Astrocyte (in vitro differentiated cells and primary cell): Measurements from ENCODE around the gene FBXL7. TPM values are rescaled to one million over a fixed set of nuclear protein-coding genes. Genes with fewer than 3 reads are reported as not detected.

ENCODE experiments used
- DNase-seq: peaks from one replicate; pipeline ENCODE4 v3.0.0-alpha.2; 2010; ENCODE audit warnings: low read depth
- FAIRE-seq: peaks from 2 replicates; lab custom pipeline; 2011; peaks lifted over from hg19 to GRCh38; lab: Jason Lieb, UNC
- H2AFZ ChIP-seq: 2 replicates; pipeline ENCODE4 v1.6.0; 2012; ENCODE audit warnings: low read depth, low read length, inconsistent platforms
- H3K27ac ChIP-seq: 2 replicates; pipeline ENCODE4 v1.5.1; 2011; ENCODE audit warnings: low read depth, low read length, inconsistent platforms
- H3K27me3 ChIP-seq: 2 replicates; pipeline ENCODE4 v1.6.0; 2011; ENCODE audit warnings: low read length, inconsistent platforms; ENCODE audit not compliant: insufficient read depth
- H3K36me3 ChIP-seq: 2 replicates; pipeline ENCODE4 v1.5.1; 2011; ENCODE audit warnings: low read length, inconsistent platforms; ENCODE audit not compliant: insufficient read depth
- H3K4me1 ChIP-seq: 2 replicates; pipeline ENCODE4 v1.5.1; 2011; ENCODE audit warnings: low read length, inconsistent platforms; ENCODE audit not compliant: insufficient read depth
- H3K4me2 ChIP-seq: 2 replicates; pipeline ENCODE4 v1.6.0; 2012; ENCODE audit warnings: low read length, inconsistent platforms
- H3K4me3 ChIP-seq: 2 replicates; pipeline ENCODE4 v1.5.1; 2011; ENCODE audit warnings: low read depth, mild to moderate bottlenecking, low read length, inconsistent platforms; ENCODE audit not compliant: insufficient read depth
- H3K79me2 ChIP-seq: 2 replicates; pipeline ENCODE4 v1.6.0; 2012; ENCODE audit warnings: mild to moderate bottlenecking, low read length, inconsistent platforms; ENCODE audit not compliant: insufficient read depth
- H3K9ac ChIP-seq: 2 replicates; pipeline ENCODE4 v1.6.0; 2012; ENCODE audit warnings: mild to moderate bottlenecking, low read length, inconsistent platforms
- H3K9me3 ChIP-seq: 2 replicates; pipeline ENCODE4 v1.5.1; 2012; ENCODE audit warnings: low read depth, mild to moderate bottlenecking, low read length, inconsistent platforms; ENCODE audit not compliant: insufficient read depth
- H4K20me1 ChIP-seq: 2 replicates; pipeline ENCODE4 v1.6.0; 2012; ENCODE audit warnings: low read length, inconsistent platforms; ENCODE audit not compliant: insufficient read depth
- H3K27ac Mint-ChIP-seq: one replicate; pipeline ENCODE4 v1.8.0; 2021; ENCODE audit warnings: mild to moderate bottlenecking, mixed read lengths; ENCODE audit not compliant: unreplicated experiment
- H3K27me3 Mint-ChIP-seq: one replicate; pipeline ENCODE4 v1.8.0; 2021; ENCODE audit warnings: low read depth, mixed read lengths; ENCODE audit not compliant: unreplicated experiment
- H3K36me3 Mint-ChIP-seq: one replicate; pipeline ENCODE4 v1.8.0; 2021; ENCODE audit warnings: low read depth, mixed read lengths; ENCODE audit not compliant: unreplicated experiment
- H3K4me1 Mint-ChIP-seq: one replicate; pipeline ENCODE4 v1.8.0; 2021; ENCODE audit warnings: low read depth, mixed read lengths; ENCODE audit not compliant: unreplicated experiment
- H3K4me3 Mint-ChIP-seq: one replicate; pipeline ENCODE4 v1.8.0; 2021; ENCODE audit warnings: mild to moderate bottlenecking, moderate library complexity, mixed read lengths; ENCODE audit not compliant: unreplicated experiment
- H3K9me3 Mint-ChIP-seq: one replicate; pipeline ENCODE4 v1.8.0; 2021; ENCODE audit warnings: mild to moderate bottlenecking, mixed read lengths; ENCODE audit not compliant: unreplicated experiment
- EZH2 ChIP-seq: IDR thresholded peaks from 2 replicates; pipeline ENCODE4 v1.6.1; 2012; ENCODE audit warnings: mild to moderate bottlenecking, low read length, inconsistent platforms; ENCODE audit not compliant: insufficient read depth
- total RNA-seq: library from RNA; stranded (reverse); gene quantifications from 2 replicates; pipeline ENCODE4 v1.2.1, GENCODE V29; 2021
- TF ChIP-seq, protein P1 (sequence below): IDR thresholded peaks from 2 replicates; pipeline ENCODE4 v1.5.1; 2011; ENCODE audit warnings: low read depth, mild to moderate bottlenecking, inconsistent platforms, low read length, moderate library complexity; ENCODE audit not compliant: insufficient read depth

Gene FBXL7
- total RNA-seq, 1 donor from 2014 or later, result 21.0 TPM

DNA sequence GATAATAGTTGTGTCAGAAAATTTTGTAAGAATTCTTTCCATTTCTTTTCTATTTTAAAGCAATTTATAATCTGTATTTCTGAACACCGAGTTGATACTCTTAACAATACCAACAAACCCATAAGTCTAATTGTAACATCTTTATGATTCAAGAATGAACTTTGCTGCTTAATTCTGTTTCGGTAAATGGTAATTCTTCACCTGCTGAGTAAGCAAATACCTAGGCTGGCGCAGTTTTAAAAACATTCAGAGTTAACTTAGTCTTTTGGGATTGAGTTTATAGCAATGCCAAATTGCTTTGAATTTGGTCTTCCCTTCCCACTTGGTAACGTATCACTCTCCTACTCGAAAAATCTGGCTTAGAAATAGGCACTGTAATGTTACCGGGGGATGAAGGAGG lies 456.6 kb downstream of the FBXL7 start:
- Mint-ChIP-seq H3K27ac (no peak overlapping the region), H3K36me3 (peaks cover 8% of the 10 kb centered on the region), H3K9me3 (peaks cover 6% of the 10 kb centered on the region), H3K27me3 (no peaks in the 10 kb centered on the region), H3K4me3 (no peak overlapping the region), H3K4me1 (no peaks in the 10 kb centered on the region)
- TF ChIP-seq, protein P1, sequence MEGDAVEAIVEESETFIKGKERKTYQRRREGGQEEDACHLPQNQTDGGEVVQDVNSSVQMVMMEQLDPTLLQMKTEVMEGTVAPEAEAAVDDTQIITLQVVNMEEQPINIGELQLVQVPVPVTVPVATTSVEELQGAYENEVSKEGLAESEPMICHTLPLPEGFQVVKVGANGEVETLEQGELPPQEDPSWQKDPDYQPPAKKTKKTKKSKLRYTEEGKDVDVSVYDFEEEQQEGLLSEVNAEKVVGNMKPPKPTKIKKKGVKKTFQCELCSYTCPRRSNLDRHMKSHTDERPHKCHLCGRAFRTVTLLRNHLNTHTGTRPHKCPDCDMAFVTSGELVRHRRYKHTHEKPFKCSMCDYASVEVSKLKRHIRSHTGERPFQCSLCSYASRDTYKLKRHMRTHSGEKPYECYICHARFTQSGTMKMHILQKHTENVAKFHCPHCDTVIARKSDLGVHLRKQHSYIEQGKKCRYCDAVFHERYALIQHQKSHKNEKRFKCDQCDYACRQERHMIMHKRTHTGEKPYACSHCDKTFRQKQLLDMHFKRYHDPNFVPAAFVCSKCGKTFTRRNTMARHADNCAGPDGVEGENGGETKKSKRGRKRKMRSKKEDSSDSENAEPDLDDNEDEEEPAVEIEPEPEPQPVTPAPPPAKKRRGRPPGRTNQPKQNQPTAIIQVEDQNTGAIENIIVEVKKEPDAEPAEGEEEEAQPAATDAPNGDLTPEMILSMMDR, result no peak
- no peak for TF ChIP-seq EZH2
- no peaks in the 10 kb centered on the region for H3K79me2 ChIP-seq
- no peak overlapping the region for H3K4me2 ChIP-seq
- no peaks in the 10 kb centered on the region for H4K20me1 ChIP-seq
- H3K4me1 ChIP-seq, result no peaks in the 10 kb centered on the region
- no peak overlapping the region for H3K27ac ChIP-seq
- no peaks in the 10 kb centered on the region for H3K9me3 ChIP-seq
- no peak for FAIRE-seq
- no peak overlapping the region for H3K9ac ChIP-seq
- no peak overlapping the region for H2AFZ ChIP-seq
- H3K27me3 ChIP-seq, result no peaks in the 10 kb centered on the region
- H3K4me3 ChIP-seq, result no peak overlapping the region
- DNase-seq, result no peak
- H3K36me3 ChIP-seq, result no peaks in the 10 kb centered on the region

DNA sequence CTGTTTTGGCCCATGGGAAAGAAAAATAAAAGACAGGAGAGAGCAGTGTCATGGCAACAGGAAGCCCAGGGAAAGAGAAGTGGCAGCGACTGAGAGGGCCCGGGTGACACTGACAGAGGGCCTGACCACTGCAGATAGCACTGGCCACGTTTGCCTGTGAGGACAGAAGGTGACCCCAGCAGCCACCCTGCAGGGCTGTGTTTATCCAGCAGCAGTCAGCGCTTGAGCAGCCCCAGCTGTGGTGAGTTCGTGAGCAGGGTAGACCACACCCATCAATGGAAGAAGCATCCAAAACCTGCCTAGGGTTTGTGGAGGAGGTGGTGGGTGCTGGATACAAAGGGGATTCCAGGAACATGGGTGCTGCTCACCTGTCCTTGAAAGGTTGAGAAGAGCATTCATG lies 457.1 kb downstream of the FBXL7 start:
- TF ChIP-seq EZH2, result no peak
- TF ChIP-seq, protein P1, result no peak
- Mint-ChIP-seq H3K36me3 (peaks cover 3% of the 10 kb centered on the region), H3K9me3 (peaks cover 6% of the 10 kb centered on the region), H3K27ac (no peak overlapping the region), H3K4me3 (no peak overlapping the region), H3K4me1 (no peaks in the 10 kb centered on the region), H3K27me3 (no peaks in the 10 kb centered on the region)
- DNase-seq, result no peak
- H2AFZ ChIP-seq, result no peak overlapping the region
- H3K27me3 ChIP-seq, result no peaks in the 10 kb centered on the region
- H3K9me3 ChIP-seq, result no peaks in the 10 kb centered on the region
- H3K4me2 ChIP-seq, result no peak overlapping the region
- H3K27ac ChIP-seq, result no peak overlapping the region
- no peaks in the 10 kb centered on the region for H3K36me3 ChIP-seq
- H3K79me2 ChIP-seq, result no peaks in the 10 kb centered on the region
- no peak for FAIRE-seq
- no peak overlapping the region for H3K9ac ChIP-seq
- no peaks in the 10 kb centered on the region for H3K4me1 ChIP-seq
- no peak overlapping the region for H3K4me3 ChIP-seq
- H4K20me1 ChIP-seq, result no peaks in the 10 kb centered on the region

DNA sequence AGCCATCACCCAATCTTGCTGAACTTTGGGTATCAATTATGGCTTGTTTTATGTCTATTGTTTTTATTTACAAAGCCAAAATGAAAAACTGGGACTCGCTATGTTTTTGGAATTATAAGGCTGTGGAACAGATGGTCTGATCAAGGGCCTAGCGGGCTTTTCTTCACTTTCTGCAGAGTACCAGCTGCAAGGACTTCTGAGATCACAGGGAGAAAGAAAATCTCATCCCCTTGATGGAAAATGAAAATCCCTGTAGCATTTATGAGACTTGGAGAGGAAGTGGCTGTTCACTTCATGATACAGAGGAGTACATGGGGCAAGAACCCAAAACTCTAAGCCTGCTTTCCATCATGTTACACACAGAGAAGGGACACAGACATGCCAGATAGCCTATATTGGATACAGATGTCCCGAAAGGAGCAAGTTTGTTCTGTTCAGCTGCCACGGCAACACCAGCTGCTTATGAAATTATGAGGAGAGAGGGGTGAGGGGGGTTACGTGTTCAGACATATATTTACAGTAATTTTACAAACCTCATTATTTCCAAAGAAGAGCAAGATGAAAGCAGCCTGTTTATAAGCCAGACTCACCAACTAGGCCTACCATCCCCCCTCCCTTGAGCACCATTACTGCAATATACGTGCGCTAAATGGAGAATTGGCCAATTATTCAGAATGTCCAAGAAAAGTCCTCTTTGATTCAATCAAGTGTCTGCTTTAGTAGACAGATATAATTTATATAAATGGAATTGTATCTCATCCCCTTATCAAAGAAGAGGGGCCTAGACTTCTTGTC lies 459.6 kb downstream of the FBXL7 start:
- peaks cover 3% of the 10 kb centered on the region for H3K9me3 Mint-ChIP-seq
- Histone ChIP-seq H3K9ac (no peak overlapping the region), H3K4me2 (no peak overlapping the region), H3K27me3 (no peaks in the 10 kb centered on the region), H3K79me2 (no peaks in the 10 kb centered on the region), H4K20me1 (no peaks in the 10 kb centered on the region), H3K4me1 (no peaks in the 10 kb centered on the region), H3K36me3 (no peaks in the 10 kb centered on the region), H3K4me3 (no peak overlapping the region), H3K27ac (no peak overlapping the region), H3K9me3 (no peaks in the 10 kb centered on the region), H2AFZ (no peak overlapping the region)
- no peak for FAIRE-seq
- H3K27me3 Mint-ChIP-seq, result no peaks in the 10 kb centered on the region
- no peak overlapping the region for H3K27ac Mint-ChIP-seq
- H3K4me1 Mint-ChIP-seq, result no peaks in the 10 kb centered on the region
- H3K4me3 Mint-ChIP-seq, result no peak overlapping the region
- no peak for DNase-seq
- H3K36me3 Mint-ChIP-seq, result peaks cover 2% of the 10 kb centered on the region
- no peak for TF ChIP-seq EZH2
- TF ChIP-seq, protein P1, result no peak
